GM18505 (cell line): ENCODE measurements around the gene KISS1R.
"Not testable (repeated sequence)": the region's sequence is repeated elsewhere in the genome, so short reads cannot be mapped to it uniquely, and the experiment has no call there.

ENCODE experiments used
- ATAC-seq: cut with Tn5 transposase; IDR thresholded peaks from one replicate; pipeline ENCODE4 v1.9.1; 2021; ENCODE audit not compliant: unreplicated experiment
- POLR2A ChIP-seq: IDR thresholded peaks from 4 replicates; pipeline ENCODE4 v1.6.1; 2011; ENCODE audit warnings: borderline replicate concordance; ENCODE audit not compliant: insufficient read depth, insufficient read length; ENCODE audit errors: extremely low read depth

Gene KISS1R

GRCh38 chr19:947707-948539, 30.8 kb downstream of the KISS1R start:
- peak; percentile 36 for TF ChIP-seq POLR2A
- peak; percentile 47 for ATAC-seq

DNA sequence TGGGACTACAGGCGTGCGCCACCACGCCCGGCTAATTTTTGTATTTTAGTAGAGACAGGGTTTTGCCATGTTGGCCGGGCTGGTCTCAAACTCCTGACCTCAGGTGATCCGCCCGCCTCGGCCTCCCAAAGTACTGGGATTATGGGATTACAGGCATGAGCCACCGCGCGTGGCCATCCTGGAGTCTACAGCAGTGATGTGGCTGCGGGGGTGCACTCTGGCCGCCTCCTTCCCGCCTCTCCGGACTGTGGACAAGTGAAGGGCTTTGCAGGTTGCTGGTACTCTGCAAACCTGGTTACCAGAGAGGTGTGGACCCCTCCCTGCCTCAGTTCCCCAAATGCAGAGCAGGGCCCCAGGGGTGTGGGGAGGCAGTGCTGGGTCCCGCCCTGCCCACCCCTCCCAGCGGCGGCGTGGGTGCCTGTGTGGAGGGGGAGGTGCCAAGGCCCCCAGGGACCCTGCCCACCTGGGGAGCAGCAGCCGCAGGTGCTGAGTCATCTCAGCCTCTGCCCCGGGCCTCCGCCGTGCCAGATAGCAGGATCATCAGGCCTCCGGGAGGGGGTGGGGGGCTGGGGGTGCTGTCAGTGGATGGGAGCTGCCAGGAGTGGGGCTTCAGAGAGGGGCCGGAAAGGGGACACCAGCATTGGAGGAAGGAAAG, 31.8 kb downstream of the KISS1R start:
- ATAC-seq, result no peak
- TF ChIP-seq POLR2A, result no peak

DNA sequence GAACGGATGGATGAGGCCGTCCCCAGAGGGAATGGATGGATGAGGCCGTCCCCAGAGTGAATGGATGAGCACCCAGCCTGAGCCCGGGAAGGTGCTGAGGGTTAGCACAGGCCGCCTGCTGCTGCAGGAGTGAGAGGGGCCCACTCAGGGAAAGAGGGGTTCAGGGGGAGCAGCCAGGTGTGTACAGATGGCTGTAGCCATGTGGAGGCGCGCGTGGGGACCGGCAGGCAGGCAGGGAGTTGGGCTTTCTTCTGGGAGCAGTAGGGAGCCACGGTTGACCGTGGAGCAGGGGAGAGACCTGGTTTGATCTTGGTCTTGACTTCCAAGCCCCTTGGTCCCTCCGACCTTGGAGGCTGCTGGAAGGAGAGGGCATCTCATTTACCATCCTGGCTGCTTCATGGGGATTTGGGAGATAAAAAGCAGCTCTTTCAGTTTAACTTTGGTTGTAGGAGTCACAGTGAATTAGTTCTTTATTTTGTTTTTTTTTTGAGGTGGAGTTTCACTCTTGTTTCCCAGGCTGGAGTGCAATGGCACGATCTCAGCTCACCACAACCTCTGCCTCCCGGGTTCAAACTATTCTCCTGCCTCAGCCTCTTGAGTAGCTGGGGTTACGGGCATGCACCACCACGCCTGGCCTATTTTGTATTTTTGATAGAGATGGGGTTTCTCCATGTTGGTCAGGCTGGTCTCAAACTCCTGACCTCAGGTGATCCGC, 33.4 kb downstream of the KISS1R start:
- peak; percentile 20 for TF ChIP-seq POLR2A
- ATAC-seq, result no peak

DNA sequence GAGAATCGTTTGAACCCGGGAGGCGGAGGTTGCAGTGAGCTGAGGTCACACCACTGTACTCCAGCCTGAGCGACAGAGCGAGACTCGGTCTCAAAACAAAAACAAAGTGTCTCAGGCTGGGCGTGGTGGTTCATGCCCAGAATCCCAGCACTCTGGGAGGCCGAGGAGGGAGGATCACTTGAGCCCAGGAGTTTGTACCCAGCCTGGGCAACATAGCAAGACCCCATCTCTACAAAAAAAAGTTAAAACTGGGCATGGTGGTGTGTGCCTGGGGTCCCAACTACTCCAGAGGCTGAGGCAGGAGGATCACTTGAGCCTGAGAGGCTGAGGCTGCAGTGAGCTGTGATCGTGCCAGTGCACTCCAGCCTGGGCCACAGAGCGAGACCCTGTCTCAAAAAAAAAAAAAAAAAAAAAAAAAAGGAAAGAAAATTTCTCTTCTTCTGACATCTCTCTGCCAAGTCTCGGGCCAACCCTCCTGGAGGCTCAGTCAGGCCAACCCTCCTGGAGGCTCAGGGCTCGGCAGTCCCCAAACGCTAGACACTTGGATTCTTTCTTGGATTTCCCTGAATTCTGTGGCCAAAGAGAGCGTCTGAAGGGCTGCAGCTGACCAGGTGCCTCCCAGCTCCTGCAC, 35.0 kb downstream of the KISS1R start:
- no peak for ATAC-seq
- no peak for TF ChIP-seq POLR2A

DNA sequence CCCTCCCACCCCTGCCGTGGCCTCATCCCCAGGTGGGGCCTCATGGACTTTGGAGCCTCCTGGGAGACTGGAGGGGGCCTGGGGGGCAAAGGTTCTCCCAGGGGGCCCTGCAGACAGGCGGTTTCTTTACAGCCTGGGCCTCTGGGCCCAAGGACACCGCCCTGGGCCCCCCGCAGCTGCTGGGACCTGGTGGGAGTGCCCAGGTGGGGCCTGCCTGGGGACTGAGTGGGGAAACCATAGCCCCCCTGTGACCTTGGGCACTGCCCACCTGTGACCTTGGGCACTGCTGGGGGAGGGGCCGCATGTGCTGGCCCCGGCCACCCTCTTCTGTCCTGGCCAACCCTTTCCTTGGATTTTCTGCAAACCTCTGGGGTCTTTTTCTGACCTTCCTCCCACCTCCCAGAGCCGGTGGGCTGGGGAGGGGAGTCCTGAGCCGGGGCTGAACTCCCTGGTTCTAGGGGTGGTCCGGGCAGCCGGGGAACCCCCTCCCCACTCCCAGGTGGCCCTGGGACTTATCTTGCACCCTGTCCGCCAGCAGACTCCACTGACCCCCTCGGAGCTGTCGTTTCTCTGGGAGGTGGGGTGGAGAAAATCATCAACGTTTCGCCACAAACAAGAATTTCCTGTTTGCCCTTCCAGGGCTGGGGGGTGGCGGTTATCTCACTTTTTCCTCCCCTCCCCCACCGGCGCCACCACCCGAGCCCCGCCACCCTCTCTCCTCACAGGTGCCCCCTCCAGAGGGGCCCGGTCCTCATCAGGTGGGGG, 35.7 kb downstream of the KISS1R start:
- no peak for ATAC-seq
- no peak for TF ChIP-seq POLR2A

GRCh38 chr19:953445-954271, 36.5 kb downstream of the KISS1R start:
- TF ChIP-seq POLR2A, result no peak
- ATAC-seq, result no peak

GRCh38 chr19:954272-954671, 37.1 kb downstream of the KISS1R start:
- no peak for ATAC-seq
- TF ChIP-seq POLR2A, result no peak

DNA sequence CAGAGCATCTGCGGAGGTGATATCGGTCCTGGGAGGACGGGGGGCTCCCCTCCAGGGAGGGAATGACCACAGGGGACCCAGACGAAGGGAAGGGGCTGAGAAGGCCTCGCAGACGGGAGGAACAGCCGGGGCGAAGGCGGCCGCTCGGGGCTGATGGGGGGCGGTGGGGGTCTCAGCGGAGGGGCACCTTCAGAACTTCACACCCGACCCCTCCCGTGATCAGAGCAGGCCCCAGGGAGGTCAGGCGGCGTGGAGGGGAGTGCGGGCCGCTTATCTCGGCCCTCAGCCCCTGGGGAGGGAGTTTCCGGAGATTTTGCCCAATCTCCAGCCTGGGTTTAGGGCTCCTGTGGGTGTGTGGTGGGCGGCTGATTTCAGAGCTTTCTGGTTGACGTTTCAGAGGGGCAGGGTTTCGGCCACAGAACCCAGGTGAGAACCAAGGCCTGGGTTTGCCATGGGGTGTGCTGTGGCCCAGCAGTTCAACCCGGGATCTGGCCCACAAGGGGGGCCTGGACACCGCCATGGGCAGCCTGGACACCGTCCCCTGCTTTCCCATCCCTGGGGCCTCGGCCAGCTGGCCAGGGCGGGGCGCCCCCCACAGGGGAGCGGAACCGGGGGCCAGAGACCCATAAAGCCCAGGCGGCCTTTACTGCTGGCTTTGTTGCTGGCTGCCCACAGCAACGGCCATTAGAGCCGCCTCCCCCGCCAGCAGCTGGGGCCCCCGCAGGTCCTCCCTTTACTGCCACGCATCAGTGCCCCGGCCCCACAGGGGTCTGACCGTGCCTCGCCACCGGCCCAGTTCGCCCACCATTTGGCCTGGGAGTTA, 37.8 kb downstream of the KISS1R start:
- no peak for ATAC-seq
- peak; percentile 68 for TF ChIP-seq POLR2A

DNA sequence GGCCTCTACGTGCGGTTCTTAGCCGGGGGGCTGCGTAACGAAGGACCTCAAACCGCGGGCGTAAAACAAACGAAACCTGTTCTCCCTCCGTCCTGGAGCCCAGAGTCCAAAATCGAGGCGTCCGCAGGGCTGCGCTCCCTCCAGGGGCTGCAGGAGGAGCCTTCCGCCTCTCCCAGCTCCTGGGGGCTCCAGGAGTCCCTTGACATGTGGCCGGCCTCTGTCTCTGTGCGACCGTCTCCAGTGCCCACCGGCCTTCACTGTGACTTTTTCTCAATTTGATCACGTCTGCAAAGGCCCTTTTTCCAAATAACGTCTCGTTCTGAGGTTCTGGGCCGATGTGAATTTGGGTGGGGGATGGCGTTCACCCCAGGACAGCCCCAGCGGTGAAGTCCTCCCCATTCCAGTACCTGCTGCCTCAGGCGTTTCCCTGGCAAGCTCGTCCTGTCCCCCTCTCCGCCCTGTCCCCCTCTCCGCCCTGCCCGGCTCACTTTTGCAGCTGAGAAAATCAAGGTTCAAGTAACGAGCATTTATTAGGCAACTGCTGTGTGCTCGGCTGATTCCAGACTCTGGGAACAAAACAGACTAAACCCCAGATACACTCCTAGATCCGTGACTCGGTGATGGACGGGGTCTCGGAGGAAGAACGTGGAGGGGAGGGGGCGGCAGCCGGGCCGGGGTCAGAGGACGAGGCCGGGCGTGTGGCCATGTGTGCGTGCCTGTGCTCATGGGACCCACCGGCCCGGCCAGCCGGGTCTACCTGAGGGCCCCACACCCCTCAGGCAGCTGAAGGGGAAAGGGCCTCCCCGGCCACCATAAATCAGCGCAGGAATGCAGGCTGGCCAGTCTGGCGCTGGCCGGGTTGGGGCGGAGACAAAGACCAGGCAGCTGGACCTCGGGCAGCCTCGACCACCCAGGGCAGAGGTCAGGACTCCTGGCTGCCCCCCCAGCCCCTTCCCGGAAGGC, 39.0 kb downstream of the KISS1R start:
- TF ChIP-seq POLR2A, result no peak
- ATAC-seq, result no peak

GRCh38 chr19:956766-957440, 39.8 kb downstream of the KISS1R start:
- no peak for TF ChIP-seq POLR2A
- ATAC-seq, result no peak

GRCh38 chr19:957578-957977, 40.4 kb downstream of the KISS1R start:
- ATAC-seq, result not testable (repeated sequence)
